GM12878 (cell line): ENCODE data around the gene PELI1. TPM values are rescaled to one million over a fixed set of nuclear protein-coding genes. Genes with fewer than 3 reads are reported as not detected.

Experiments
- ATAC-seq: fragments of 200-7000 bp; cut with Tn5 transposase; 3 replicates; pipeline ENCODE4 v1.9.1; 2020; ENCODE audit warnings: mild to moderate bottlenecking, moderate library complexity
- BruUV-seq: library from RNA; stranded (reverse); fragments of 400-500 nt; replicated peaks from 2 replicates; lab custom pipeline; 2021; lab: Mats Ljungman, UMichigan
- CTCF ChIA-PET: fragments of 300-600 bp; sonication (Branson Sonifier 250); formaldehyde crosslinking; extraction: SDS; loops from one replicate; lab custom pipeline; 2021; ENCODE audit warnings: inconsistent platforms; lab: Yijun Ruan, JAX
- POLR2A ChIA-PET: fragments of 350-600 bp; formaldehyde crosslinking; extraction: SDS; loops from one replicate; lab custom pipeline; 2021; ENCODE audit warnings: inconsistent platforms; lab: Charles Lee
- RAD21 ChIA-PET: fragments of 300-600 bp; sonication (Branson Sonifier 250); formaldehyde crosslinking; loops from one replicate; lab custom pipeline; 2023; ENCODE audit warnings: antibody characterized with exemption; ENCODE audit not compliant: unreplicated experiment; lab: Charles Lee
- SMC1A ChIA-PET: fragments of 300-600 bp; sonication (Branson Sonifier 250); formaldehyde crosslinking; loops from one replicate; lab custom pipeline; 2023; ENCODE audit not compliant: unreplicated experiment, uncharacterized antibody; lab: Charles Lee
- DNase-seq: peaks from one replicate; pipeline ENCODE4 v3.0.0-alpha.2; 2011; ENCODE audit warnings: low read depth, low spot score
- FAIRE-seq: peaks from 3 replicates; lab custom pipeline; 2011; peaks lifted over from hg19 to GRCh38; lab: Jason Lieb, UNC
- H2AFZ ChIP-seq: 2 replicates; pipeline ENCODE4 v1.6.0; 2011; ENCODE audit warnings: low read depth, low read length, control low read depth; ENCODE audit not compliant: control insufficient read depth
- H3K27ac ChIP-seq: 2 replicates; pipeline ENCODE4 v1.5.1; 2011; ENCODE audit warnings: control low read depth; ENCODE audit not compliant: control insufficient read depth, insufficient read depth
- H3K27me3 ChIP-seq, 2 experiments: replicated peaks in 1 of 2; 2 replicates each; pipeline versions ENCODE4 v1.6.0 to v1.6.1; 2011; ENCODE audit warnings: low read length in 1 of 2; ENCODE audit not compliant: control insufficient read depth in 2 of 2, insufficient read depth in 2 of 2
- H3K36me3 ChIP-seq, 2 experiments: 2 replicates each; pipeline ENCODE4 v1.5.1; 2011; ENCODE audit warnings: low read length in 1 of 2; ENCODE audit not compliant: control insufficient read depth in 2 of 2, insufficient read depth in 2 of 2
- H3K4me1 ChIP-seq: 2 replicates; pipeline ENCODE4 v1.6.1; 2011; ENCODE audit warnings: mild to moderate bottlenecking, low read length, moderate library complexity, mixed read lengths; ENCODE audit not compliant: control insufficient read depth, insufficient read depth
- H3K4me2 ChIP-seq: 2 replicates; pipeline ENCODE4 v1.6.0; 2011; ENCODE audit warnings: control low read depth; ENCODE audit not compliant: control insufficient read depth, insufficient read depth
- H3K4me3 ChIP-seq: fragments of 200-600 bp; sonication (generic); 2 replicates; pipeline ENCODE4 v1.5.1; 2016
- H3K79me2 ChIP-seq: 2 replicates; pipeline ENCODE4 v1.6.0; 2011; ENCODE audit warnings: low read length; ENCODE audit not compliant: control insufficient read depth, insufficient read depth
- H3K9ac ChIP-seq: 2 replicates; pipeline ENCODE4 v1.8.0; 2011; ENCODE audit warnings: low read length, control low read depth, mixed read lengths; ENCODE audit not compliant: control insufficient read depth, insufficient read depth
- H3K9me3 ChIP-seq: replicated peaks from 3 replicates; pipeline ENCODE4 v1.5.1; 2011; ENCODE audit warnings: mild to moderate bottlenecking, low read length; ENCODE audit not compliant: control insufficient read depth, insufficient read depth
- H4K20me1 ChIP-seq: 2 replicates; pipeline ENCODE4 v1.6.0; 2011; ENCODE audit not compliant: control insufficient read depth, insufficient read depth
- CBFB ChIP-seq: IDR thresholded peaks from 2 replicates; pipeline ENCODE4 v1.6.1; 2016; ENCODE audit warnings: antibody characterized with exemption, low read depth
- MEF2A ChIP-seq: IDR thresholded peaks from 2 replicates; pipeline ENCODE4 v1.6.1; 2011; ENCODE audit warnings: low read depth, mild to moderate bottlenecking, low read length, moderate library complexity; ENCODE audit not compliant: insufficient read depth
- NFIC ChIP-seq: IDR thresholded peaks from 2 replicates; pipeline ENCODE4 v1.6.1; 2012; ENCODE audit warnings: low read depth, mild to moderate bottlenecking, inconsistent platforms, low read length, moderate library complexity
- SUPT20H ChIP-seq: IDR thresholded peaks from 2 replicates; pipeline ENCODE4 v1.6.1; 2011; ENCODE audit warnings: low read depth, mild to moderate bottlenecking, low read length, moderate library complexity, borderline replicate concordance; ENCODE audit not compliant: control insufficient read depth
- USF2 ChIP-seq: IDR thresholded peaks from 2 replicates; pipeline ENCODE4 v1.6.1; 2011; ENCODE audit warnings: low read depth, low read length, improper control_type of control experiment, borderline replicate concordance
- WGBS: methylation state at CpG from one replicate; pipeline ENCODE4 v1.1.6; 2016; ENCODE audit warnings: low lambda C conversion rate; ENCODE audit not compliant: insufficient replicate concordance, insufficient coverage; ENCODE audit errors: missing lambda C conversion rate; 5-methylcytosine and 5-hydroxymethylcytosine counted together
- in situ Hi-C: fragments of 300-500 bp; cut with MboI; formaldehyde crosslinking; loops from 9 replicates; pipeline ENCODE4 v1.14.3; 2018; ENCODE audit warnings: mixed read lengths
- intact Hi-C: fragments of 100-400 bp; cut with micrococcal nuclease; formaldehyde crosslinking; loops from one replicate; pipeline ENCODE4 v1.14.2; 2022; ENCODE audit not compliant: unreplicated experiment
- polyA plus RNA-seq, 11 experiments: library from polyadenylated mRNA; depleted of rRNA in 4 of 11; unstranded in 6 of 11; stranded (reverse) in 5 of 11; fragments of >200 nt; fragmentation: Nextera tagmentation in 4 of 11; fragmentation: Illumina TruSeq in 1 of 11; extraction: Ambion mirVana in 4 of 11; extraction: Trizol in 1 of 11; gene quantifications; 1 replicate in 1 of 11; 2 replicates in 10 of 11; pipeline versions ENCODE4 v1.2.1 to v1.2.3, GENCODE V29; 2011 to 2016; ENCODE audit warnings: inconsistent platforms in 2 of 11, missing spikeins in 2 of 11, low read depth in 1 of 11
- total RNA-seq, 4 experiments: library from RNA; depleted of rRNA in 3 of 4; stranded (reverse); fragments of >200 nt in 3 of 4; fragmentation: Illumina TruSeq in 1 of 4; extraction: Trizol in 1 of 4; gene quantifications; 2 replicates each; pipeline versions ENCODE4 v1.2.1 to v1.2.3, GENCODE V29; 2013 to 2021

PELI1 gene
- total and polyA plus RNA-seq, 10 of the 15 experiments (the other 5 are each of a cell fraction or from before 2014, with no cell fraction given): 12.1 to 92.0 (median 39.8) TPM

DNA sequence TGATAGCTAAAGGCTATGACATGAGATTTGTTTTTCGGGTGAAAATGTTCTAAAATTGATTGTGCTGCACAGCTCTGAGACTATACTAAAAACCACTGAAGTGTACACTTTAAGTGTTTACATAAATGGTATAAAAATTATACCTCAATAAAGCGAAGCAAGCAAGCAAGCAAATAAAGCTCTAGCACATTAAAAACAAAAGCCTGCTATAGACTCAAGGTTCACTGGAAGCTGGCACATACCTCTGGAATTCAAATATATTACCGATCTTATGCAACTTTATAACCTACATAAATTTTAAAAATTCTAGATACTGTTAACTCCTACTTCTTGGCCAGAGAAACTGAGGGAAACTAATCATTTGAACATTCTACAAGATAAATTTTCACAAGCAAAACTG lies 20.1 kb downstream of the PELI1 start:
- peaks cover 1 to 15% of the 10 kb centered on the region in 2 experiments; a peak in 3 of 4 replicates for H3K36me3 ChIP-seq
- no peak for DNase-seq
- WGBS: 63% methylated on average over 3 of the region's 3 CpGs
- H3K9ac ChIP-seq: no peak overlapping the region
- ChIA-PET RAD21 (interaction anchor here (0.7 to 4.3 kb wide), 11 partner anchors 10 to 207 kb away, joined by 3 to 39 read pairs (median 4); no protein-coding TSS in a partner anchor), POLR2A (interaction anchor here (0.6 to 2.6 kb wide), 8 partner anchors 8 to 538 kb away, joined by 3 to 17 read pairs (median 4); no protein-coding TSS in a partner anchor), SMC1A (interaction anchor here (0.6 to 23.5 kb wide), 15 partner anchors 9 to 543 kb away, joined by 3 to 495 read pairs (median 4); no protein-coding TSS in a partner anchor), CTCF (interaction anchor here (1.1 to 3.5 kb wide), 10 partner anchors 9 to 91 kb away, joined by 3 to 26 read pairs (median 3); no protein-coding TSS in a partner anchor)
- H3K27me3 ChIP-seq: no peaks in the 10 kb centered on the region
- intact Hi-C loops (no loop called here), in situ Hi-C loops (no loop called here)
- H3K4me1 ChIP-seq: peaks cover 17% of the 10 kb centered on the region; the same call in 1 of the 2 replicates
- 0 out of 2 replicates have a peak, but pooled peaks cover 2% of the 10 kb centered on the region for H4K20me1 ChIP-seq
- H3K9me3 ChIP-seq: no peaks in the 10 kb centered on the region
- H3K4me2 ChIP-seq: no peak overlapping the region; the same call in 1 of the 2 replicates
- H2AFZ ChIP-seq: no peak overlapping the region
- no peak overlapping the region for H3K27ac ChIP-seq
- no peak for FAIRE-seq
- peaks cover 95% of the 10 kb centered on the region for H3K79me2 ChIP-seq
- H3K4me3 ChIP-seq: no peak overlapping the region
- no TSS peak for BruUV-seq
- TF ChIP-seq USF2 (no peak), CBFB (no peak), SUPT20H (no peak), MEF2A (no peak), NFIC (no peak)
- no peak for ATAC-seq
